Suprapubic skin (tissue), 4 donors: ENCODE results near the gene TRIP4. TPM values are rescaled to one million over a fixed set of nuclear protein-coding genes. Genes with fewer than 3 reads are reported as not detected.
A peak's percentile ranks its signal among the peaks of the same experiment; 100 is the strongest.

ENCODE experiments used
- DNase-seq, 2 donors: peaks; one replicate each; pipeline ENCODE4 v3.0.0-alpha.2; 2019; ENCODE audit warnings: low spot score in 2 of 2
- H3K27ac ChIP-seq: fragments of 200-600 bp; sonication (generic); one replicate; pipeline ENCODE4 v1.5.1; 2019
- H3K27me3 ChIP-seq: fragments of 200-600 bp; sonication (generic); one replicate; pipeline ENCODE4 v1.5.1; 2019
- H3K36me3 ChIP-seq: fragments of 200-600 bp; sonication (generic); one replicate; pipeline ENCODE4 v1.5.1; 2019
- H3K4me1 ChIP-seq: fragments of 200-600 bp; sonication (generic); one replicate; pipeline ENCODE4 v1.5.1; 2019
- H3K4me3 ChIP-seq: fragments of 200-600 bp; sonication (generic); one replicate; pipeline ENCODE4 v1.5.1; 2019; ENCODE audit warnings: mild to moderate bottlenecking
- H3K9me3 ChIP-seq: fragments of 200-600 bp; sonication (generic); one replicate; pipeline ENCODE4 v1.5.1; 2019
- CTCF ChIP-seq, 2 donors: fragments of 200-600 bp in 1 of 2; fragments of 450-650 bp in 1 of 2; sonication (generic) in 1 of 2; IDR thresholded peaks; one replicate each; pipeline ENCODE4 v1.5.1; 2016 to 2019; ENCODE audit warnings: antibody characterized with exemption in 2 of 2, mild to moderate bottlenecking in 1 of 2, moderate library complexity in 1 of 2
- EP300 ChIP-seq: sonication (generic); formaldehyde crosslinking; IDR thresholded peaks from one replicate; pipeline ENCODE4 v1.6.1; 2017; ENCODE audit warnings: antibody characterized with exemption
- POLR2A ChIP-seq, 2 donors: fragments of 450-650 bp; IDR thresholded peaks; one replicate each; pipeline ENCODE4 v1.6.1; 2017; ENCODE audit warnings: antibody characterized with exemption in 2 of 2, mild to moderate bottlenecking in 2 of 2, moderate library complexity in 2 of 2
- POLR2AphosphoS5 ChIP-seq, 3 donors: sonication (generic); formaldehyde crosslinking; IDR thresholded peaks; one replicate each; pipeline ENCODE4 v1.6.1; 2017; ENCODE audit warnings: antibody characterized with exemption in 3 of 3
- WGBS: methylation state at CpG from one replicate; pipeline ENCODE4 v1.1.5; 2018; 5-methylcytosine and 5-hydroxymethylcytosine counted together
- total RNA-seq, 4 donors: library from RNA; depleted of rRNA; stranded (reverse); fragments of >200 nt; gene quantifications; one replicate each; pipeline ENCODE4 v1.1.0, GENCODE V29; 2016

Gene TRIP4
- total RNA-seq, result 10 to 100 TPM in 3 of 4 donors, 1 to 10 TPM in 1; 8.3 to 22.2 (median 13.0) TPM

- under 1% methylated on average over 35 of the region's 35 CpGs for WGBS
Measured at GRCh38 chr15:64387562-64388168, at the start of gene TRIP4. TSS of gene TRIP4 (plus strand) at chr15:64387836. CDS start at chr15:64387864, 28 bp downstream.

GRCh38 chr15:64340355-64340754 is 47.3 kb upstream of the TRIP4 start:
- no peaks in the 10 kb centered on the region for H3K9me3 ChIP-seq
- no peak overlapping the region for H3K27ac ChIP-seq
- 100% methylated on average over 1 of the region's 1 CpG for WGBS
- H3K4me3 ChIP-seq, result no peak overlapping the region
- TF ChIP-seq CTCF (IDR thresholded peaks at IDR 0.05) (no peak), POLR2AphosphoS5 (IDR thresholded peaks at IDR 0.05) (no peak), POLR2A (IDR thresholded peaks at IDR 0.05) (no peak), EP300 (no peak)
- peaks cover 8% of the 10 kb centered on the region for H3K36me3 ChIP-seq
- no peaks in the 10 kb centered on the region for H3K27me3 ChIP-seq
- peaks cover 18% of the 10 kb centered on the region for H3K4me1 ChIP-seq
- no peak for DNase-seq

More at GRCh38 chr15:64387562-64388168, at the start of gene TRIP4:
- Histone ChIP-seq H3K4me3 (peak within 1 kb of the TSS; percentile 86), H3K36me3 (peaks cover 3% of the 10 kb centered on the region), H3K27me3 (no peaks in the 10 kb centered on the region), H3K9me3 (no peaks in the 10 kb centered on the region), H3K4me1 (peaks cover 17% of the 10 kb centered on the region), H3K27ac (peak within 1 kb of the TSS; percentile 76)
- TF ChIP-seq CTCF (IDR thresholded peaks at IDR 0.05) (no peak), POLR2A (IDR thresholded peaks at IDR 0.05) (no peak), EP300 (no peak), POLR2AphosphoS5 (IDR thresholded peaks at IDR 0.05) (peak; percentile 46 to 96 (median 89))
- DNase-seq, result peak; percentile 98

GRCh38 chr15:64341961-64342360 is 45.7 kb upstream of the TRIP4 start:
- Histone ChIP-seq H3K27me3 (no peaks in the 10 kb centered on the region), H3K4me1 (peaks cover 22% of the 10 kb centered on the region), H3K36me3 (peaks cover 8% of the 10 kb centered on the region), H3K9me3 (no peaks in the 10 kb centered on the region), H3K4me3 (no peak overlapping the region), H3K27ac (no peak overlapping the region)
- no peak for DNase-seq
- 91% methylated on average over 4 of the region's 4 CpGs for WGBS
- TF ChIP-seq POLR2AphosphoS5 (IDR thresholded peaks at IDR 0.05), result no peak
- no peak for TF ChIP-seq EP300
- no peak for TF ChIP-seq CTCF (IDR thresholded peaks at IDR 0.05)
- TF ChIP-seq POLR2A (IDR thresholded peaks at IDR 0.05), result no peak

- no peak for DNase-seq
- Histone ChIP-seq H3K27me3 (no peaks in the 10 kb centered on the region), H3K4me1 (peaks cover 22% of the 10 kb centered on the region), H3K9me3 (no peaks in the 10 kb centered on the region), H3K27ac (no peak overlapping the region), H3K4me3 (no peak overlapping the region), H3K36me3 (peaks cover 10% of the 10 kb centered on the region)
- TF ChIP-seq POLR2AphosphoS5 (IDR thresholded peaks at IDR 0.05) (no peak), POLR2A (IDR thresholded peaks at IDR 0.05) (no peak), CTCF (IDR thresholded peaks at IDR 0.05) (no peak), EP300 (no peak)
Measured at GRCh38 chr15:64343222-64343621, 44.4 kb upstream of the TRIP4 start.

- H3K9me3 ChIP-seq, result no peaks in the 10 kb centered on the region
- peaks cover 14% of the 10 kb centered on the region for H3K36me3 ChIP-seq
- WGBS, result 83% methylated on average over 2 of the region's 2 CpGs
- H3K4me1 ChIP-seq, result peaks cover 22% of the 10 kb centered on the region
- TF ChIP-seq POLR2A (IDR thresholded peaks at IDR 0.05), result no peak
- TF ChIP-seq EP300, result no peak
- no peak for TF ChIP-seq POLR2AphosphoS5 (IDR thresholded peaks at IDR 0.05)
- TF ChIP-seq CTCF (IDR thresholded peaks at IDR 0.05), result no peak
- H3K27ac ChIP-seq, result no peak overlapping the region
- DNase-seq, result no peak
- H3K27me3 ChIP-seq, result no peaks in the 10 kb centered on the region
- H3K4me3 ChIP-seq, result no peak overlapping the region
Measured at GRCh38 chr15:64343841-64344240, 43.8 kb upstream of the TRIP4 start.
